Tibial nerve (tissue), 3 donors: ENCODE results near the gene PGBD1.

Experiments used
- CTCF ChIP-seq, 5 experiments: fragments of 200-600 bp in 3 of 5; fragments of 450-650 bp in 2 of 5; sonication (generic) in 3 of 5; IDR thresholded peaks; one replicate each; pipeline ENCODE4 v1.5.1; 2016 to 2019; ENCODE audit warnings: antibody characterized with exemption in 5 of 5, mild to moderate bottlenecking in 3 of 5, moderate library complexity in 2 of 5
- POLR2A ChIP-seq, 2 donors: fragments of 450-650 bp; IDR thresholded peaks; one replicate each; pipeline ENCODE4 v1.6.1; 2017; ENCODE audit warnings: antibody characterized with exemption in 2 of 2, mild to moderate bottlenecking in 2 of 2, moderate library complexity in 2 of 2

DNA sequence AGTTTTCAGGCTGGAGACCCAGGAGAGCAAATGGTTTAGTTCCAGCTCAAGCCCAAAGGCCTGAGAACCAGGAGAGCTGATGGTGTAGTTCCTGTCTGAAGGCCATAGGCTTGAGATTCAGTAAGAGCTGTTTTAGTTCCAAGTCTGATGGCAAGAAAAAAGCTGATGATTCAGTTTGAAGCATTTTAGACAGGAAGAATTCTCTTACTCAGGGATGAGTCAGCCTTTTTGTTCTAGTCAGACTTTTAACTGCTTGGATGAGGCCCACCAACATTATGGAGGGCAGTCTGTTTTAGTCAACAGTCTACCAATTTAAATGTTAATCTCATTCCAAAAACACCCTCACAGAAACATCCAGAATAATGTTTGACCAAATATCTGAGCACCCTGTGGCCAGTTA lies 11.9 kb upstream of the PGBD1 start:
- TF ChIP-seq CTCF (IDR thresholded peaks at IDR 0.05) (no peak), POLR2A (IDR thresholded peaks at IDR 0.05) (no peak)
